NCI-H510A (cell line): ENCODE measurements around the gene ZFR2.
"Not testable (repeated sequence)": the region's sequence is repeated elsewhere in the genome, so short reads cannot be mapped to it uniquely, and the experiment has no call there.

Experiments used
- DNase-seq: peaks from one replicate; lab custom pipeline; 2025; lab: John Stamatoyannopoulos, UW

The ZFR2 gene

GRCh38 chr19:3836887-3837286, 32.0 kb downstream of the ZFR2 start:
- DNase-seq = no peak

GRCh38 chr19:3835055-3835435, 33.8 kb downstream of the ZFR2 start:
- no peak for DNase-seq

GRCh38 chr19:3834349-3835054, 34.3 kb downstream of the ZFR2 start:
- DNase-seq = no peak

- no peak for DNase-seq
Observed at GRCh38 chr19:3833578-3834348, 35.1 kb downstream of the ZFR2 start.

- DNase-seq = no peak
Observed at GRCh38 chr19:3832001-3832400, 36.8 kb downstream of the ZFR2 start.

- DNase-seq = no peak
Observed at GRCh38 chr19:3831601-3832000, 37.2 kb downstream of the ZFR2 start.

- DNase-seq = no peak
Observed at GRCh38 chr19:3830621-3831589, 37.9 kb downstream of the ZFR2 start.

- DNase-seq = no peak
Observed at GRCh38 chr19:3827306-3827705, 41.5 kb downstream of the ZFR2 start.

GRCh38 chr19:3826163-3826562, 42.7 kb downstream of the ZFR2 start:
- no peak for DNase-seq

- DNase-seq = no peak
Observed at GRCh38 chr19:3825286-3825956, 43.4 kb downstream of the ZFR2 start.

- no peak for DNase-seq
Observed at GRCh38 chr19:3823350-3823713, 45.5 kb downstream of the ZFR2 start.

- no peak for DNase-seq
Observed at GRCh38 chr19:3822683-3823349, 46.0 kb downstream of the ZFR2 start.

GRCh38 chr19:3821857-3822364, 46.9 kb downstream of the ZFR2 start:
- DNase-seq = peak; percentile 39

- DNase-seq = peak; percentile 24
Observed at GRCh38 chr19:3821156-3821555, 47.7 kb downstream of the ZFR2 start.

- DNase-seq = no peak
Observed at GRCh38 chr19:3819989-3820388, 48.8 kb downstream of the ZFR2 start.

- no peak for DNase-seq
Observed at GRCh38 chr19:3818918-3819317, 49.9 kb downstream of the ZFR2 start.

- no peak for DNase-seq
Observed at GRCh38 chr19:3818466-3818865, 50.4 kb downstream of the ZFR2 start.

- DNase-seq = no peak
Observed at GRCh38 chr19:3817761-3818160, 51.1 kb downstream of the ZFR2 start.

- DNase-seq = no peak
Observed at GRCh38 chr19:3816566-3817218, 52.1 kb downstream of the ZFR2 start.

GRCh38 chr19:3816148-3816547, 52.7 kb downstream of the ZFR2 start:
- DNase-seq = not testable (repeated sequence)

GRCh38 chr19:3814648-3815047, 54.2 kb downstream of the ZFR2 start:
- no peak for DNase-seq
